CD4-positive, alpha-beta T cell treated with Interleukin-6 at 100 ng/mL for 8 hours (primary cell): ENCODE results near the gene PSTPIP1.
"Not testable (repeated sequence)": the region's sequence is repeated elsewhere in the genome, so short reads cannot be mapped to it uniquely, and the experiment has no call there.

Experiments used
- DNase-seq: peaks from one replicate; pipeline ENCODE4 v3.0.0-alpha.2; 2020; ENCODE audit warnings: mixed read lengths, low spot score

PSTPIP1 gene

GRCh38 chr15:76994971-76995945 is at the start of gene PSTPIP1:
Gene PSTPIP1, plus strand, starts transcription at chr15:76995126. Its CDS starts 448 bp downstream, at chr15:76995574.
- peak; percentile 82 for DNase-seq

- no peak for DNase-seq
Measured at GRCh38 chr15:76945494-76946093, 49.3 kb upstream of the PSTPIP1 start.

GRCh38 chr15:76947454-76947853 is 47.5 kb upstream of the PSTPIP1 start:
- no peak for DNase-seq

GRCh38 chr15:76951220-76951619 is 43.7 kb upstream of the PSTPIP1 start:
- DNase-seq = no peak

- no peak for DNase-seq
Measured at GRCh38 chr15:76953913-76954312, 41.0 kb upstream of the PSTPIP1 start.

GRCh38 chr15:76954744-76955143 is 40.2 kb upstream of the PSTPIP1 start:
- no peak for DNase-seq

GRCh38 chr15:76961268-76962011 is 33.5 kb upstream of the PSTPIP1 start:
- DNase-seq = no peak

DNA sequence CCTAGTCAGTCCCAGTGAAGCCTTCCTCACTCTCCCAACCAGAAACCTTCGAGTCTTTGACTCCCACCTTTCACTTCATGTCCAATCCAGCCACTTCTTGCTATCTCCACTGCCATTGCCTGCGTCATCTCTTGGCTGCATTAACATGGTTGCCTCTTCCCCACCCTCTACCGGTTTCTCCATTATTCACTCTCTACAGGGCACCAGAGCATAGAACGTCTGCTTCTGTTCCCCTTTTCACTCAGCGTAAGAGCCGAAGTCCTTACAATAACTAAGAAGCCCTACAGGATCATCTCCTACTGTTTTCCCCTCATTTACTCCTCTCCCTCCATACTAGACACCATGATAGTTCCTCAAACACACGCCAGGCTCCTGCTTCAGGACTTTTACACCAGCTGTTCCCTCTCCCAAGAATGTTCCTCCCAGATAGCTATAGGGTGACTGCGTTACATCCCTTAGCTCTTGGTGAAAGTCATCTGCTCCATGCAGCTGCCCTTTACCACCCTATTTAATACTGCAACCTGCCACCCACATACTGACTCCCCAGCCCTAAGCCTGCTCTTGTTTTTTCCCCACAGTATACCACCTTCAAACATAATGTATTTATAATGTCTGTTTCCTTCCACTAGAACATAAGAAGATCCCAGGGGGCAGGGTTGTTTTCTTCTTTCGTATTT is 32.5 kb upstream of the PSTPIP1 start:
- no peak for DNase-seq

GRCh38 chr15:76963596-76963995 is 31.3 kb upstream of the PSTPIP1 start:
- DNase-seq = no peak

DNA sequence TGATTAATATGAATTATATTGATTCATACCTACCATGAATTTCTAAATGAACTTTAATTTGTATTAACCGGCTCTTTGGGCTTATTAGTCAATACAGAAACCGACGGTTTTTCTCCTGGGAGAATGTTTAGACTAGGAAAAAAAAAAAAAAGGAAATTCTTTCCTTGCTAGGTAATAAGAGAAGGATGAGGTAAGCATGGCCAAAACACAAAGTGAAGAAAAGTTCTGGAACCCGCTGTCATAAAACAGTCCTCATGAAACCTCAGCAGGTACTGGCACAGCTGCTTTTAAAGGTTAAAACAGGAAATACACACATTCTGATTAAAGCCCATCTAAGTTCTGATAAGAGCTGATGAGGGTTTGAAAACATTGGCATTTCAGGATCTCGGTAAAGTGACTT is 30.8 kb upstream of the PSTPIP1 start:
- DNase-seq = no peak

GRCh38 chr15:76966051-76966450 is 28.9 kb upstream of the PSTPIP1 start:
- not testable (repeated sequence) for DNase-seq

DNA sequence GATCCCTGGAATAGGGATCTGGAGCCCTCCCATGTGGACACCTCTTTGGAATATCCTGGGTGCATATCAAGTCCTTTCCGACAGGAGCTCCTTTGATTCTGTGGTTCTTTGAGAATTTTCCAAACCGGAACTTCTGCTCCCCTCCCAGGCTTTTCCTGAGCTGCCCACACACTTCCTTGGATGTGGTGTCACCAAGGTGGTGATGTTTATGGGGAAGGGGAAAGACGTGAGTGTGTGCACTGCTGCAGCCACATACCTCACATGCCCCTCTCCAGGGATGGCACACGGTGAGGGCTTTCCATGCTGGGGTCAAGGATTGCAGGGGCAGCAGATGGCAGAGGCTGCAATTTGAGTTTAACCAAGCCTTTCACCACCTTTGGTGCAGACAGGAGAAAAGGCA is 27.9 kb upstream of the PSTPIP1 start:
- DNase-seq = no peak

- DNase-seq = no peak
Measured at GRCh38 chr15:76968306-76968705, 26.6 kb upstream of the PSTPIP1 start.

DNA sequence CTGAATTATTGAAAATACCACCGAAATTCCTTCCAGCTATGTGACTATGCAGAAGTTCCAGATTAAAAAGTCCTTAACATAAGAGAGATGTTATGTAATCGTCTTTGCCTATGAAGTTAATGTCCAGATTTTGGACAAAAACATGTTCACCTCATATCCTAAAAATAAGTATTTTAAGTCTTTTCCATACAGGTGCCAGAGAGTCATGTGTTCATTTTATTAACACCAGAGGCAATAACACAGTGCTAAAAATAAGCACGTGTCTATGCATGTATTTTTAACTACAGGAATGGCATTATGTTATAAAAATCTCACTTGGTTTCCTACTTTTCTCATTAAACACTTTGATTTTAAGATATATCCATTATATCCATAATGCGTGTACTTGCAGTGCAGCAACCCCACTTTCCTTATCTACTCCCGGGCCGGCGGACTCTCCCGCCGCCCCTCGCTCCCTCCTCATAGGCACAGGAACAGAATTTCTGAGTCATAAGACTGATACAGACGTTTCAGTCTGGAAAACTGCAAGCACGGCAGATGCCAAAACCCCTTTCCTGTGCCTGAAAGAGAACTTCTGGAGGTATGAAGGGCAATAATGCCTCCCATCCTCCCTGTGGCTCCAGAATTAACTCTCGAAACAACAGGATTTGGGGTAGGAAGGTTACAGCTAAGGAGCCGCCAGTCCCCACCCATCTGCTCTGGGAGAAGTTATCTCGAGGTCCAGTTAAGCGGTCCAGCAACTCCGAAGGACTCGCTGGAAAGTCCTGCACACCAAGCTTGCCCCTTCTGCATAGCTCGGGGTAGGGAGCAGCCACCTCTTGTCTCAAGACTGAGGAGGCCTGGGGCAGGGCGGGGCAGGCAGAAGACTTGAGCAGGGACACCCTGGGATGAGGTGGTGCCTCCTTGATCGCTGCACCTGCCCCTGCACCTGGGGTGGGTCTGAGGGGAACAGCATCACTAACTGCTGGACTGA is 22.3 kb upstream of the PSTPIP1 start:
- no peak for DNase-seq

DNA sequence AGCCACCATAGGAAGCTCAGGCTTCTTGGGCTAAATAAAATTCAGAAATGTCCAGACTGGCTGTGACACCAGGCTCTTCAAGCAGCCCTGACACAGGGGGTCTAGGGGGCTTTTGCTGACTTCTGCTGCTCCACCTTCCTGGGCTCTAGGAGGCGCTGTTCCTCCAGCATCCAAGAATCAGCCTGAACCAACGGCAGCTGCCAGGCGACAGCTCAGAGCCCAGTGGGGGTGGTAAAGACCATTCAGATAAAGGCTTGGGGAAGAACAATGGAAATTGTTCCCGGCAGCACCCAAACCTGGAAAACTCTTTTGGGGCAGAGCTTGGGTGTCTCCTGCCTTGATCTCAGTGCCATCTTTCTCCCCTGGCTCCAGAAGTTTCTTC is 21.6 kb upstream of the PSTPIP1 start:
- DNase-seq = peak; percentile 64

GRCh38 chr15:76973906-76974305 is 21.0 kb upstream of the PSTPIP1 start:
- no peak for DNase-seq

DNA sequence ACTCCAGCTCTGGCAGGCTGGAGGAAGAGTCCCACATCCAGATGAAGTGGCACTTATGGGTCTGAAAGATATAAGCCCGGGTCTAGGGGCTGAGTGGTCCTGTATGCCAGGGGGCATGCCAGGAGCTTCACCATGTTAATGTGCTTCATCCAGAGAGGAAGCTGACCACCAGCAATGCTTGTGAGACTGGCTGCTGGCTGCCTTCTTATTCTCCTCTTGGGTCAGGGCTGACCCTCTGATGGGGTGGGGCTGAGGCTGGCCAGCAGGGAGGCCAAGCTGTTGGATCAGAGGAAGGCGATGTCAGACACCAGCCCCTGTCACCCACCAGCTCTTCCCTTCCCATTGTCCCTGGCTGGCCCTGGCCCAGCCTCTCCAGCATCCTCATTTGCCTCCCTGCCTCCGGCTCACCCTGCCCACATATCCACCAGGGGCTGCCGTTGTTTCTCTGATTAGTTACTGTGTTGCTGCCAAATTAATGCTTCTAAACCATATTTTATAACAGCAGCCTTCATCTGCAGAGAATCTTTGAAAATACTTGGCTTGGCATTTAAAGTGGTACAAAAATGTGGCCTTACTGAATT is 20.4 kb upstream of the PSTPIP1 start:
- no peak for DNase-seq

- DNase-seq = no peak
Measured at GRCh38 chr15:76976141-76976540, 18.8 kb upstream of the PSTPIP1 start.

DNA sequence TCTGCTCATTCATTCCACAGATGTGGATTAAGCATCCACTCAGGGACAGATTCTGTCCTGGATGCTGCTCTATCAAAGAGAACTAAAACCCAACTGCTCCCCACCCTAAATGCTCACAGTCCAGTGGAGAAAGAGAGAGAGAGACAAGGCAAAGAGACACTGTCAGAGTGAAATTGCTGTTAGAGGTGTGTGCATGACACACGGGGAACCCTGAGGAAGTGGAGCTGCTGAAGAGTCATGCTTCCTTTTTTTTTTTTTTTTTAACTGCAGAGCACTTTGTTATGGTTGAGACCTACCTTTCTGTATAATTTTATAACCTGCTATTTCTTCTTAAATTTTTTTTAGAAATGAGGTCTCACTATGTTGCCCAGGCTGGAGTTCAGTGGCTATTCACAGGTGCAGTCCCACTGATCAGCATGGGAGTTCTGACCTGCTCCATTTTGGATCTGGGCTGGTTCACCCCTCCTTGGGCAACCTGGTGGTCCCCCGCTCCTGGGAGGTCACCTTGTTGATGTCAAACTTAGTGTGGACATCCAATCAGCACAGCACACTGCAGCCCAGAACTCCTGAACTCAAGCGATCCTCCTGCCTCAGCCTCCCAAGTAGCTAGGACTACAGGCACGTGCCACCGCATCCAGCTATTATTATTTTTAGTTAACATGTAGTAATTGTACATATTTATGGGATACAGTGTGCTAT is 18.2 kb upstream of the PSTPIP1 start:
- no peak for DNase-seq
